GM23338 (cell line): Measurements from ENCODE around the gene LRTM2.

Experiments
- CREB1 ChIP-seq: fragments of 250-450 bp; sonication (Bioruptor Pico); IDR thresholded peaks from 2 replicates; pipeline ENCODE4 v1.5.0; 2020; ENCODE audit warnings: low read depth, mild to moderate bottlenecking, moderate library complexity
- CTCF ChIP-seq, 2 experiments: fragments of 200-600 bp in 1 of 2; sonication (generic) in 1 of 2; conservative IDR thresholded peaks; 2 replicates each; pipeline versions ENCODE4 v1.5.1 to v1.6.1; 2016 to 2017; ENCODE audit warnings: antibody characterized with exemption in 2 of 2, low read depth in 2 of 2, mild to moderate bottlenecking in 2 of 2, moderate library complexity in 1 of 2
- EZH2 ChIP-seq: fragments of 200-600 bp; sonication (generic); IDR thresholded peaks from one replicate; pipeline ENCODE4 v1.8.0; 2017; ENCODE audit warnings: antibody characterized with exemption, mild to moderate bottlenecking, low read depth; ENCODE audit not compliant: unreplicated experiment
- EZH2phosphoT487 ChIP-seq: fragments of 200-600 bp; sonication (generic); IDR thresholded peaks from one replicate; pipeline ENCODE4 v1.8.1; 2018; ENCODE audit warnings: antibody characterized with exemption; ENCODE audit not compliant: unreplicated experiment
- JUNB ChIP-seq: IDR thresholded peaks from one replicate; pipeline ENCODE4 v1.6.1; 2016; ENCODE audit warnings: antibody characterized with exemption; ENCODE audit not compliant: unreplicated experiment
- POLR2AphosphoS5 ChIP-seq: IDR thresholded peaks from 2 replicates; pipeline ENCODE4 v1.6.1; 2016; ENCODE audit warnings: antibody characterized with exemption, low read depth
- REST ChIP-seq: IDR thresholded peaks from one replicate; pipeline ENCODE4 v1.6.1; 2018; ENCODE audit warnings: antibody characterized with exemption; ENCODE audit not compliant: unreplicated experiment
- ZNF331 ChIP-seq: fragments of 250-450 bp; sonication (Bioruptor Pico); IDR thresholded peaks from 2 replicates; pipeline ENCODE4 v1.5.0; 2020; ENCODE audit warnings: low read depth, mild to moderate bottlenecking, moderate library complexity

- TF ChIP-seq CTCF (conservative IDR thresholded peaks at IDR 0.05; ENCODE audit: low read depth in 2 of 2) (no peak), POLR2AphosphoS5 (no peak), REST (no peak), CREB1 (CRISPR knock-in tag) (no peak), EZH2phosphoT487 (no peak), EZH2 (no peak), JUNB (no peak), ZNF331 (no peak)
These were observed 59.3 kb downstream of the LRTM2 start for GRCh38 chr12:1879633-1880032.
